GM21825 (cell line): Measurements from ENCODE around the gene AFDN.
"Not testable (repeated sequence)": the region's sequence is repeated elsewhere in the genome, so short reads cannot be mapped to it uniquely, and the experiment has no call there.

Experiments used
- ATAC-seq: cut with Tn5 transposase; IDR thresholded peaks from one replicate; pipeline ENCODE4 v1.9.1; 2021; ENCODE audit warnings: mild to moderate bottlenecking, moderate library complexity; ENCODE audit not compliant: unreplicated experiment

The AFDN gene

GRCh38 chr6:167990016-167990945 is 163.6 kb downstream of the AFDN start:
- no peak for ATAC-seq

DNA sequence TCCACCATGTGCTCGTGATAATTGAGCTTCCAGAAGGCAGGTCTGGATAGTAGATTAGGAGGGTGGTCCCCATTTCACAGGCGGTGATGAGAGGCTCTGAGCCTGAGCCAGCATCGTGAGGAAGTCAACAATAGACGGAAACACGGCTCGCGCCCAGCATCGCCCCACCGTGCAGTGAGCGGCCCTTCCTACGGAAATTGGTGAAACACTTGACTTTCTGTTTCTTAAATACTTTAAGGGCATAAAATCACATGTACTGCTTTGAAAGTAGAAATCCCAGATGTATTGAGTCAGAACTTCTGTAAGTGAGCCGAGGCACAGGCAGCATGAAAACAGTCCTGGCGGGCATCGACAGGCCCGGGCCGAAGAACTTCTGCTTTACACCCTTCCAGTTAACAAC is 166.5 kb downstream of the AFDN start:
- ATAC-seq: no peak

DNA sequence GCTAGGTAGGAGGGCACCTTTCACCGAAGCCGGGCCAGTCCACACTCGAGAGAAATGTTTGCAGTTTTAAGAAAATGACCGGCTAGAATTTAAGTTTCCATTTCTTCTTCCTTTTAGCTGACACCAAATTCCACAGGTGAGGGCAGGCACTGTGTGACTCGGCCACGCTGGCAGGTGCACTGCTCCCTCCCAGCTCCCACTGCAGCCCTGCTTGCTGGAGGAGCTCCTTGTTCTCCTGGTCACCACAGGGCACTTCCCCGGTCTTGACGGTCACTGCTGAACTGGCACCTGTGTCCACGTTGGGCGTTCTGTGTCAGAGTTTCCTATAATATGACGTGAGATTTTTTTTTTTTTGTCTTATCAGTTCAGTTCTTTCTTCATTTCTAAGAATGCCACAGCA is 167.1 kb downstream of the AFDN start:
- no peak for ATAC-seq

DNA sequence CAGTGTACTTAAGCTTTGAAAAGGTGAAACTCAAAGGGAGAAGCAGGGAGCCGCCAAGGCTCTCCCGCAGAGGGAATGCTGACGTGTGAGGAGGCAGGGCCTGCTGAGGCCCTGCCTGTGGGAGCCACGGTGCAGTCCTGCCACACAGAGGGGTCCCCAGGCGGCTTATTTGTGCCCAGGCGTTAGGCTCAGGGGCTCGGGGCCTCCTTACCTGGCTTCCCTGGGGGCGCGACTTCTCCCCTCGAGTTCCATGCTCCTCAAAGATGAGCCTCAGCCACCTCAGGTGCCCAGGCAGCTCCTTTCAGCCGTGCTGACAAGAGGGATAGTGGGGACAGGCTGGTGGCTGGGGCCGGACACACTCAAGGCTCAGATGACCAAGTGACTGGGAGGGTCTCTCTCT is 168.6 kb downstream of the AFDN start:
- no peak for ATAC-seq

DNA sequence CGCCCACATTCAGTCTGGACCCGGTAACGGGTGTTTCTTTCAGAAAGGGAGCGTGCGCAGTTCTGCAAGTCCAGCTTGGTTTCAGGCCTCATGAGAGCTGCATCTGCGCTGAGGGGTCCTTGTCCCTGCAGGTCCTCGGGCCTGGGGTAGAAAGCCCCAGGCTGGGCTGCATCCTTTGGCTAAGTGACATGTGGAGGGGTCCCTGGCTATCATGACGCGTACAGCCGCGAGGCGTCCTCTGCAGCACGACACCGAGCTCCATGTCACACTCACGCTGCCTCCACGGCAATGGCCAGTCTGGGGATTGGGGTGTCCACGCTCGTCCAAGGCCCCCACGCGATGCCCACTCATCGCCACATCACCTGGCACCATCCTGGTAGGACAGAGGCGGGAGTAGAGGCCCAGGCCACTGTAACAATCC is 169.0 kb downstream of the AFDN start:
- no peak for ATAC-seq

- ATAC-seq: no peak
Observed at GRCh38 chr6:167996424-167997199, 169.9 kb downstream of the AFDN start.

- ATAC-seq: no peak
Observed at GRCh38 chr6:167997642-167998041, 170.9 kb downstream of the AFDN start, which contains the start of gene KIF25. Gene KIF25 (plus strand): TSS chr6:167997671. CDS start chr6:168029586, 31,915 bp downstream.

DNA sequence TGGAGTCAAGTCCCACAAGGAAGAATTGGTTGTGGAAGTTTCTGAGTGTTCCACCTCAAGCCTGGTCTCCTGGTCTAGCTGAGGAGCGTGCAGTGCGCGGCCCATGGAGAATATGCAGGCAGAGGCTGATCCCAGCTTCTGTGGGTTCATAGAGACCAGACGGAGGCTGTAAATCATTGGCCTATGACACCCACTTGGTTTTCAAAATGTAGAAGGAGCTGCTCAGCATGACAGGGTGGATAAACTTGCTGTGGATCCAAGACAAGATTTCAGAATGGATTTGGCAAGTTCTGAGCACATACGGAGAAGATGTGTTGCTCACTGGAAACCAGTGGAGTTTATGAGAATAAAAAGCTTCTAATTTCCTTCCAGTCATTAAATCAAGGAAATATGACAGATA is 171.5 kb downstream of the AFDN start:
- no peak for ATAC-seq

- no peak for ATAC-seq
Observed at GRCh38 chr6:168000198-168001028, 173.7 kb downstream of the AFDN start.

GRCh38 chr6:168001029-168001332 is 174.3 kb downstream of the AFDN start:
- no peak for ATAC-seq

DNA sequence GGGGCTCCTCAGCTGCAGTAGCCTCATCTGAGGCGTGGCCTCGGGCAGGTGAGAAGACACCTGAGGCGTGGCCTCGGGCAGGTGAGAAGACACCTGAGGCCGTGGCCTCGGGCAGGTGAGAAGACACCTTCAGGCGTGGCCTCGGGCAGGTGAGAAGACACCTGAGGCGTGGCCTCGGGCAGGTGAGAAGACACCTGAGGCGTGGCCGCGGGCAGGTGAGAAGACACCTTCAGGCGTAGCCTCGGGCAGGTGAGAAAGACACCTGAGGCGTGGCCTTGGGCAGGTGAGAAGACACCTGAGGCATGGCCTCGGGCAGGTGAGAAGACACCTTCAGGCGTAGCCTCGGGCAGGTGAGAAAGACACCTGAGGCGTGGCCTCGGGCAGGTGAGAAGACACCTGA is 174.8 kb downstream of the AFDN start:
- not testable (repeated sequence) for ATAC-seq

DNA sequence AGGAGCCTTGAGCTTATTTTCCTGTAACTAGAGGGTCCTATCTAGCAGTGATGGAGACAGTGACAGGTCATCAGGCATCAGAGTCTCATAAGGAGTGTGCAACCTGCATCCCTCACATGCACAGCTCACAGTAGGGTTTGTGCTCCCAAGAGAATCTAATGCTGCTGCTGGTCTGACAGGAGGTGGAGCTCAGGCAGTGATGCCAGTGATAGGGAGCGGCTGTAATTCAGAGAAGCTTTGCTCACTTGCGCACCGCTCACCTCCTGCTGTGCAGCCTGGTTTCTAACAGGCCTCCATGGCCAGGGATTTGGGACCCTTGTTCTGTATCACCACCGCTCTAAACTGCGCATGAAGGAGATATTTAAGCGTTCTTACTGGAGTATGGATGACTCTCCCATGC is 176.1 kb downstream of the AFDN start:
- no peak for ATAC-seq

DNA sequence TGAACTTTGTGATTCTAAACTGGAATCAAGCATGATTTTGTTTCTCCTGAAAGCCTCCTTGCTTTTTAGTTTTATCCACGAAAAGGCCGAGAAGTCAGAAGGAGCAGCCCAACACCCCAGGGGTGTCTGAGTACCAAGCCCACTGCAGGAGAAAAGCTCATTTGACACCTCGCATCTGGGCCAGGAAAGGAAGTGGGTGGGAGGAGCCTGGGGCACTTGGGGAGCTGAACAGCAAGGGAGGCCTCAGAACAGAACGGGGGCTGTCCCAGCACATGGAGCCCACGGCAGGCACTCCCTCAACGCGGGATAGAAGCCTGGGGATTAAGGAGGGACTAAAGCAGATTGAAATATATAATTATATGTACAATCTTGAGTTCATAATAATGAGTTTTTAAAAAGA is 177.3 kb downstream of the AFDN start:
- no peak for ATAC-seq

- no peak for ATAC-seq
Observed at GRCh38 chr6:168004945-168005344, 178.2 kb downstream of the AFDN start.

DNA sequence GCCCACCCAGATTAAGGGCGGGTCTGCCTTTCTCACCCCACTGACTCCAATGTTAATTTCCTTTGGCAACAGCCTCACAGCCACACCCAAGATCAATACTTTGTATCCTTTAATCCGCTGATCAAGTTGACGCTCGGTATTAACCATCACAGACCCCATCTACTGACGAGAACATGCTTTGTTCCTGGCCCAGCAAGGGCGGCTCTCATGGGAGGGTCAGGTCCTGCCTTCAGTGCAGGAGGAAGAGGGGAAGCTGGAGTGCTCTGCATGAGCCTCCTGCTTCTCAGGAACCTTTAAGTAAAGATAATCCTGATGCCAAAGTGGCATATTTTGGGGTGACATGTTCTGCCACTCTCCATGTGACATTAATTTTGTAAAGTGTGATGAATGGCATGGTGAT is 179.1 kb downstream of the AFDN start:
- ATAC-seq: no peak

GRCh38 chr6:168007592-168008338 is 181.1 kb downstream of the AFDN start:
- ATAC-seq: no peak

DNA sequence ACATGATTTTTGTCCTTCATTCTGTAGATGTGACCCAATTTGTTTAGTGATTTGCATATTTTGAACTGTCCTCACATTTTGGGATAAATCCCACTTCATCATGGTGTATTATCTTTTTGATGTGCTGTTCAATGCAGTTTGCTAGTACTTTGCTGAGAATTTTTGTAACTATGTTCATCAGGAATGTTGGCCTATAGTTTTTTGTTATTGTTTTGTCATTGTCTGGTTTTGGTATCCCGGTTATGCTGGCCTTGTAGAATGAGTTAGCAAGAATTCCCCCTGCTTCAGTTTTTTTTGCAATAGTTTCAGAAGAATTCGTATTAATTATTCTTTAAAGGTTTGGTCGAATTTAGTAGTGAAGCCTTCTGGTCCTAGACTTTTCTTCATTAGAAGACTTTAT is 182.6 kb downstream of the AFDN start:
- no peak for ATAC-seq

GRCh38 chr6:168011291-168011690 is 184.6 kb downstream of the AFDN start:
- no peak for ATAC-seq

GRCh38 chr6:168012431-168013249 is 185.9 kb downstream of the AFDN start:
- no peak for ATAC-seq
